ENCODE measurements around the gene SUSD5.
"Not testable (repeated sequence)": the region's sequence is repeated elsewhere in the genome, so short reads cannot be mapped to it uniquely, and the experiment has no call there.

The SUSD5 gene

GRCh38 chr3:33146791-33147445 is 71.7 kb downstream of the SUSD5 start:
- peak; percentile 92 for DNase-seq

- no peak for DNase-seq
Measured at GRCh38 chr3:33145901-33146580, 72.6 kb downstream of the SUSD5 start.

GRCh38 chr3:33145221-33145900 is 73.2 kb downstream of the SUSD5 start:
- no peak for DNase-seq

- DNase-seq: no peak
Measured at GRCh38 chr3:33144433-33144832, 74.2 kb downstream of the SUSD5 start.

- no peak for DNase-seq
Measured at GRCh38 chr3:33141006-33141405, 77.6 kb downstream of the SUSD5 start.

- DNase-seq: no peak
Measured at GRCh38 chr3:33139996-33140395, 78.6 kb downstream of the SUSD5 start.

GRCh38 chr3:33139006-33139623 is 79.5 kb downstream of the SUSD5 start:
- DNase-seq: not testable (repeated sequence)

GRCh38 chr3:33137691-33138090 is 80.9 kb downstream of the SUSD5 start:
- no peak for DNase-seq

- peak; percentile 21 for DNase-seq
Measured at GRCh38 chr3:33134026-33134625, 84.5 kb downstream of the SUSD5 start.

- no peak for DNase-seq
Measured at GRCh38 chr3:33132019-33132360, 86.6 kb downstream of the SUSD5 start.

- peak; percentile 38 for DNase-seq
Measured at GRCh38 chr3:33131331-33132018, 87.1 kb downstream of the SUSD5 start.

- DNase-seq: no peak
Measured at GRCh38 chr3:33130144-33130543, 88.5 kb downstream of the SUSD5 start.

GRCh38 chr3:33128706-33129105 is 89.9 kb downstream of the SUSD5 start:
- no peak for DNase-seq

GRCh38 chr3:33125840-33126239 is 92.8 kb downstream of the SUSD5 start:
- no peak for DNase-seq

- no peak for DNase-seq
Measured at GRCh38 chr3:33124638-33125037, 94.0 kb downstream of the SUSD5 start.

- no peak for DNase-seq
Measured at GRCh38 chr3:33122991-33123390, 95.6 kb downstream of the SUSD5 start.

- DNase-seq: no peak
Measured at GRCh38 chr3:33119891-33120290, 98.7 kb downstream of the SUSD5 start.

GRCh38 chr3:33117461-33117860 is 101.1 kb downstream of the SUSD5 start:
- peak; percentile 8 for DNase-seq

- peak; percentile 93 for DNase-seq
Measured at GRCh38 chr3:33115024-33115768, 103.4 kb downstream of the SUSD5 start.

GRCh38 chr3:33114622-33115023 is 104.0 kb downstream of the SUSD5 start:
- no peak for DNase-seq

- DNase-seq: peak; percentile 92
Measured at GRCh38 chr3:33113772-33114621, 104.6 kb downstream of the SUSD5 start, which contains the start of gene CRTAP. Gene CRTAP (plus strand): TSS chr3:33114014. CDS start chr3:33114078, 64 bp downstream.

All from MV-4-11 (cell line).